ENCODE data around the gene SMARCA1. TPM values are rescaled to one million over a fixed set of nuclear protein-coding genes. Genes with fewer than 3 reads are reported as not detected.

The SMARCA1 gene
- total RNA-seq, 1 experiment from 2014 or later = 46.1 TPM

DNA sequence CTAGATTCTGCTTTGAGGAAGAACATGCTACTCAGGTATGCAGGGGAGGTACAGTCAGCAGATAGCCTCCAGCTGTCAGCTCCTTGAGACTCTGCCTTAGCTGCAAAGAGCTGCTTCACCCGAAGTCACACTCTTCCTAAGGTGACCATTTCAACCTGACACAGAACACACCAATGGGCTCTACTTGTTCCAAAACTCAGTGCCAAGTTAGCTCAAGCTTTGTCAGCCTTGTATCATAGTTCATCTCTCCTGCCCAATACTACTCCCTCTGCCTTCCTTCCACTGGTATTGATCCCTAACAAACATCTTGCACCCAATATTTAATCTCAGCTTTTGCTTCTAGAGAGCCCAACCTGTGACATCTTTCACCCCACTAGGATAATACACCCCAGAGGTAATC is 7.8 kb upstream of the SMARCA1 start:
- H3K9me3 Mint-ChIP-seq = no peaks in the 10 kb centered on the region
- no peak overlapping the region for H3K4me3 Mint-ChIP-seq
- no peaks in the 10 kb centered on the region; the same call in none of the 2 replicates for H3K27me3 Mint-ChIP-seq (ENCODE audit: low read depth)
- no peaks in the 10 kb centered on the region for H3K36me3 Mint-ChIP-seq
- ChIA-PET POLR2A (no interaction called here), CTCF (no interaction called here)
- TF ChIP-seq, protein P1, sequence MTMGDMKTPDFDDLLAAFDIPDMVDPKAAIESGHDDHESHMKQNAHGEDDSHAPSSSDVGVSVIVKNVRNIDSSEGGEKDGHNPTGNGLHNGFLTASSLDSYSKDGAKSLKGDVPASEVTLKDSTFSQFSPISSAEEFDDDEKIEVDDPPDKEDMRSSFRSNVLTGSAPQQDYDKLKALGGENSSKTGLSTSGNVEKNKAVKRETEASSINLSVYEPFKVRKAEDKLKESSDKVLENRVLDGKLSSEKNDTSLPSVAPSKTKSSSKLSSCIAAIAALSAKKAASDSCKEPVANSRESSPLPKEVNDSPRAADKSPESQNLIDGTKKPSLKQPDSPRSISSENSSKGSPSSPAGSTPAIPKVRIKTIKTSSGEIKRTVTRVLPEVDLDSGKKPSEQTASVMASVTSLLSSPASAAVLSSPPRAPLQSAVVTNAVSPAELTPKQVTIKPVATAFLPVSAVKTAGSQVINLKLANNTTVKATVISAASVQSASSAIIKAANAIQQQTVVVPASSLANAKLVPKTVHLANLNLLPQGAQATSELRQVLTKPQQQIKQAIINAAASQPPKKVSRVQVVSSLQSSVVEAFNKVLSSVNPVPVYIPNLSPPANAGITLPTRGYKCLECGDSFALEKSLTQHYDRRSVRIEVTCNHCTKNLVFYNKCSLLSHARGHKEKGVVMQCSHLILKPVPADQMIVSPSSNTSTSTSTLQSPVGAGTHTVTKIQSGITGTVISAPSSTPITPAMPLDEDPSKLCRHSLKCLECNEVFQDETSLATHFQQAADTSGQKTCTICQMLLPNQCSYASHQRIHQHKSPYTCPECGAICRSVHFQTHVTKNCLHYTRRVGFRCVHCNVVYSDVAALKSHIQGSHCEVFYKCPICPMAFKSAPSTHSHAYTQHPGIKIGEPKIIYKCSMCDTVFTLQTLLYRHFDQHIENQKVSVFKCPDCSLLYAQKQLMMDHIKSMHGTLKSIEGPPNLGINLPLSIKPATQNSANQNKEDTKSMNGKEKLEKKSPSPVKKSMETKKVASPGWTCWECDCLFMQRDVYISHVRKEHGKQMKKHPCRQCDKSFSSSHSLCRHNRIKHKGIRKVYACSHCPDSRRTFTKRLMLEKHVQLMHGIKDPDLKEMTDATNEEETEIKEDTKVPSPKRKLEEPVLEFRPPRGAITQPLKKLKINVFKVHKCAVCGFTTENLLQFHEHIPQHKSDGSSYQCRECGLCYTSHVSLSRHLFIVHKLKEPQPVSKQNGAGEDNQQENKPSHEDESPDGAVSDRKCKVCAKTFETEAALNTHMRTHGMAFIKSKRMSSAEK (CRISPR knock-in tag; IDR thresholded peaks at IDR 0.05; ENCODE audit: borderline replicate concordance) = no peak
- TF ChIP-seq, protein P2, sequence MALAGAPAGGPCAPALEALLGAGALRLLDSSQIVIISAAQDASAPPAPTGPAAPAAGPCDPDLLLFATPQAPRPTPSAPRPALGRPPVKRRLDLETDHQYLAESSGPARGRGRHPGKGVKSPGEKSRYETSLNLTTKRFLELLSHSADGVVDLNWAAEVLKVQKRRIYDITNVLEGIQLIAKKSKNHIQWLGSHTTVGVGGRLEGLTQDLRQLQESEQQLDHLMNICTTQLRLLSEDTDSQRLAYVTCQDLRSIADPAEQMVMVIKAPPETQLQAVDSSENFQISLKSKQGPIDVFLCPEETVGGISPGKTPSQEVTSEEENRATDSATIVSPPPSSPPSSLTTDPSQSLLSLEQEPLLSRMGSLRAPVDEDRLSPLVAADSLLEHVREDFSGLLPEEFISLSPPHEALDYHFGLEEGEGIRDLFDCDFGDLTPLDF (CRISPR knock-in tag; IDR thresholded peaks at IDR 0.05) = no peak
- no peak for TF ChIP-seq GABPB1 (CRISPR knock-in tag; IDR thresholded peaks at IDR 0.05)
- TF ChIP-seq, protein P3, sequence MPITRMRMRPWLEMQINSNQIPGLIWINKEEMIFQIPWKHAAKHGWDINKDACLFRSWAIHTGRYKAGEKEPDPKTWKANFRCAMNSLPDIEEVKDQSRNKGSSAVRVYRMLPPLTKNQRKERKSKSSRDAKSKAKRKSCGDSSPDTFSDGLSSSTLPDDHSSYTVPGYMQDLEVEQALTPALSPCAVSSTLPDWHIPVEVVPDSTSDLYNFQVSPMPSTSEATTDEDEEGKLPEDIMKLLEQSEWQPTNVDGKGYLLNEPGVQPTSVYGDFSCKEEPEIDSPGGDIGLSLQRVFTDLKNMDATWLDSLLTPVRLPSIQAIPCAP (CRISPR knock-in tag; IDR thresholded peaks at IDR 0.05) = no peak
- no peak for TF ChIP-seq ZNF138 (CRISPR knock-in tag; conservative IDR thresholded peaks at IDR 0.05)
- TF ChIP-seq NR3C1 (CRISPR knock-in tag; conservative IDR thresholded peaks at IDR 0.05; ENCODE audit: low read depth) = no peak
- TF ChIP-seq, protein P4, sequence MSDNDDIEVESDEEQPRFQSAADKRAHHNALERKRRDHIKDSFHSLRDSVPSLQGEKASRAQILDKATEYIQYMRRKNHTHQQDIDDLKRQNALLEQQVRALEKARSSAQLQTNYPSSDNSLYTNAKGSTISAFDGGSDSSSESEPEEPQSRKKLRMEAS (CRISPR knock-in tag; IDR thresholded peaks at IDR 0.05) = no peak
- no peak for TF ChIP-seq NFYB (CRISPR knock-in tag; conservative IDR thresholded peaks at IDR 0.05; ENCODE audit: low read depth)
- TF ChIP-seq, protein P5, sequence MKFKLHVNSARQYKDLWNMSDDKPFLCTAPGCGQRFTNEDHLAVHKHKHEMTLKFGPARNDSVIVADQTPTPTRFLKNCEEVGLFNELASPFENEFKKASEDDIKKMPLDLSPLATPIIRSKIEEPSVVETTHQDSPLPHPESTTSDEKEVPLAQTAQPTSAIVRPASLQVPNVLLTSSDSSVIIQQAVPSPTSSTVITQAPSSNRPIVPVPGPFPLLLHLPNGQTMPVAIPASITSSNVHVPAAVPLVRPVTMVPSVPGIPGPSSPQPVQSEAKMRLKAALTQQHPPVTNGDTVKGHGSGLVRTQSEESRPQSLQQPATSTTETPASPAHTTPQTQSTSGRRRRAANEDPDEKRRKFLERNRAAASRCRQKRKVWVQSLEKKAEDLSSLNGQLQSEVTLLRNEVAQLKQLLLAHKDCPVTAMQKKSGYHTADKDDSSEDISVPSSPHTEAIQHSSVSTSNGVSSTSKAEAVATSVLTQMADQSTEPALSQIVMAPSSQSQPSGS (CRISPR knock-in tag; IDR thresholded peaks at IDR 0.05; ENCODE audit: borderline replicate concordance, low read depth) = no peak
- no peak for TF ChIP-seq NR2C2 (CRISPR knock-in tag; IDR thresholded peaks at IDR 0.05)
- no peak for TF ChIP-seq GTF2I (CRISPR knock-in tag; conservative IDR thresholded peaks at IDR 0.05)
- no peak for TF ChIP-seq RORB (CRISPR knock-in tag; IDR thresholded peaks at IDR 0.05)
- no peaks in the 10 kb centered on the region for H3K4me1 Mint-ChIP-seq
- ATAC-seq = no peak
- H3K27ac Mint-ChIP-seq = no peak overlapping the region
- no peak for DNase-seq (ENCODE audit: low spot score)

DNA sequence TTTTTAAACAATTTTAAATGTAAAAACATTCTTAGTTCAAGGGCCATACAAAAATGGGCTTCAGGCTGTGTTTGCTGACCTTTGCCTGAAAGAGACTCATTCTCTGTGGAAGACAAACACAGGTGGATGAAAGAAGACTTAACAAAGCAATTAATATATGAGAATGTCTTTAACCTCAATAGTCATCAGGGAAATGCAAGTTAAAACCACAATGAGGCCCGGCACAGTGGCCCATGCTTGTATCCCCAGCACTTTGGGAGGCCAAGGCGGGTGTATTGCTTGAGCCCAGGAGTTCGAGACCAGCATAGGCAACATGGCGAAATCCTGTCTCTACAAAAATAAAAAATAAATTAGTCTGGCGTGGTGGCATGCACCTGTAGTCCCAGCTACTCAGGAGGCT is 7.1 kb upstream of the SMARCA1 start:
- DNase-seq (ENCODE audit: low spot score) = no peak
- Mint-ChIP-seq H3K9me3 (no peaks in the 10 kb centered on the region), H3K27ac (no peak overlapping the region), H3K36me3 (no peaks in the 10 kb centered on the region), H3K4me3 (no peak overlapping the region), H3K4me1 (no peaks in the 10 kb centered on the region), H3K27me3 (ENCODE audit: low read depth) (no peaks in the 10 kb centered on the region; the same call in none of the 2 replicates)
- POLR2A ChIA-PET = no interaction called here
- TF ChIP-seq, protein P6, sequence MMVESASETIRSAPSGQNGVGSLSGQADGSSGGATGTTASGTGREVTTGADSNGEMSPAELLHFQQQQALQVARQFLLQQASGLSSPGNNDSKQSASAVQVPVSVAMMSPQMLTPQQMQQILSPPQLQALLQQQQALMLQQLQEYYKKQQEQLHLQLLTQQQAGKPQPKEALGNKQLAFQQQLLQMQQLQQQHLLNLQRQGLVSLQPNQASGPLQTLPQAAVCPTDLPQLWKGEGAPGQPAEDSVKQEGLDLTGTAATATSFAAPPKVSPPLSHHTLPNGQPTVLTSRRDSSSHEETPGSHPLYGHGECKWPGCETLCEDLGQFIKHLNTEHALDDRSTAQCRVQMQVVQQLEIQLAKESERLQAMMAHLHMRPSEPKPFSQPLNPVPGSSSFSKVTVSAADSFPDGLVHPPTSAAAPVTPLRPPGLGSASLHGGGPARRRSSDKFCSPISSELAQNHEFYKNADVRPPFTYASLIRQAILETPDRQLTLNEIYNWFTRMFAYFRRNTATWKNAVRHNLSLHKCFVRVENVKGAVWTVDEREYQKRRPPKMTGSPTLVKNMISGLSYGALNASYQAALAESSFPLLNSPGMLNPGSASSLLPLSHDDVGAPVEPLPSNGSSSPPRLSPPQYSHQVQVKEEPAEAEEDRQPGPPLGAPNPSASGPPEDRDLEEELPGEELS (CRISPR knock-in tag; IDR thresholded peaks at IDR 0.05) = no peak
- TF ChIP-seq, protein P7, sequence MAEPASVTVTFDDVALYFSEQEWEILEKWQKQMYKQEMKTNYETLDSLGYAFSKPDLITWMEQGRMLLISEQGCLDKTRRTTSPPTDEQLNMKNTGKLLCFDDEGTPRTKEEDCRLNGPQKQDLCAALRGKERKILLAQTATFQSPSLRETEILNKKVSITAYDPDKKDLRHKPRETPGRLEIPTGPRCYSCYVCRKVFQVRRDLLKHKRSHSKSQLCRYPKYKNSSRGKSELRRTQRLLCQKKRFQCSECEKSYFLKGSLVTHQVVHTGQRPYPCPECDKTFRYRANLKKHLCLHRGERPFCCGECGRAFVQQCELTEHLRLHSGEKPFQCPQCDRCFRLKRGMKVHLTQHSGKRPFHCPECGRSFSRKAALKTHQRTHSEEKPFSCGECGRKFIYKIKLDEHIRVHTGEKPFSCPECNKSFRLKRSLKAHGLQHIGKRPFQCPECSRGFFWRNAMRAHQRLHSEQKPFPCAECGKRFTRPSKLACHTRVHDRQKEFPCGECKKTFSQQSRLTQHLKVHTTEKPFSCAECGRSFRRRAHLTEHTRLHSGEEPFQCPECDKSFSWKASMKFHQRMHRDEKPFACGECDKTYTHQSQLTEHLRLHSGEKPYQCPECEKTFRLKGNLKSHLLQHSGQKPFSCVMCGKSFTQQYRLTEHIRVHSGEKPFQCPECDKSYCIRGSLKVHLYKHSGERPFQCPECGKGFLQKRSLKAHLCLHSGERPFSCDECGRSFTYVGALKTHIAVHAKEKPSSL (CRISPR knock-in tag; conservative IDR thresholded peaks at IDR 0.05) = no peak
- no peak for TF ChIP-seq GRHL2 (CRISPR knock-in tag; IDR thresholded peaks at IDR 0.05; ENCODE audit: insufficient replicate concordance, severe bottlenecking)
- no peak for TF ChIP-seq IRF2 (CRISPR knock-in tag; IDR thresholded peaks at IDR 0.05; ENCODE audit: borderline replicate concordance, low read depth)
- TF ChIP-seq, protein P4 (CRISPR knock-in tag; IDR thresholded peaks at IDR 0.05) = no peak
- TF ChIP-seq, protein P8, sequence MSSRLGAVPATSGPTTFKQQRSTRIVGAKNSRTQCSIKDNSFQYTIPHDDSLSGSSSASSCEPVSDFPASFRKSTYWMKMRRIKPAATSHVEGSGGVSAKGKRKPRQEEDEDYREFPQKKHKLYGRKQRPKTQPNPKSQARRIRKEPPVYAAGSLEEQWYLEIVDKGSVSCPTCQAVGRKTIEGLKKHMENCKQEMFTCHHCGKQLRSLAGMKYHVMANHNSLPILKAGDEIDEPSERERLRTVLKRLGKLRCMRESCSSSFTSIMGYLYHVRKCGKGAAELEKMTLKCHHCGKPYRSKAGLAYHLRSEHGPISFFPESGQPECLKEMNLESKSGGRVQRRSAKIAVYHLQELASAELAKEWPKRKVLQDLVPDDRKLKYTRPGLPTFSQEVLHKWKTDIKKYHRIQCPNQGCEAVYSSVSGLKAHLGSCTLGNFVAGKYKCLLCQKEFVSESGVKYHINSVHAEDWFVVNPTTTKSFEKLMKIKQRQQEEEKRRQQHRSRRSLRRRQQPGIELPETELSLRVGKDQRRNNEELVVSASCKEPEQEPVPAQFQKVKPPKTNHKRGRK (CRISPR knock-in tag; IDR thresholded peaks at IDR 0.05; ENCODE audit: borderline replicate concordance) = no peak
- no peak for TF ChIP-seq ZNF232 (CRISPR knock-in tag; IDR thresholded peaks at IDR 0.05)
- TF ChIP-seq NFE2L1 (CRISPR knock-in tag; IDR thresholded peaks at IDR 0.05) = no peak
- TF ChIP-seq, protein P9, sequence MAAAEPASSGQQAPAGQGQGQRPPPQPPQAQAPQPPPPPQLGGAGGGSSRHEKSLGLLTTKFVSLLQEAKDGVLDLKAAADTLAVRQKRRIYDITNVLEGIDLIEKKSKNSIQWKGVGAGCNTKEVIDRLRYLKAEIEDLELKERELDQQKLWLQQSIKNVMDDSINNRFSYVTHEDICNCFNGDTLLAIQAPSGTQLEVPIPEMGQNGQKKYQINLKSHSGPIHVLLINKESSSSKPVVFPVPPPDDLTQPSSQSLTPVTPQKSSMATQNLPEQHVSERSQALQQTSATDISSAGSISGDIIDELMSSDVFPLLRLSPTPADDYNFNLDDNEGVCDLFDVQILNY (CRISPR knock-in tag; IDR thresholded peaks at IDR 0.05) = no peak
- CTCF ChIA-PET = no interaction called here
- no peak for ATAC-seq

Measured in WTC11 (cell line).